HG03439 (cell line): ENCODE measurements around the gene CHP1.
"Not testable (repeated sequence)": the region's sequence is repeated elsewhere in the genome, so short reads cannot be mapped to it uniquely, and the experiment has no call there.

Experiments used
- ATAC-seq: cut with Tn5 transposase; IDR thresholded peaks from one replicate; pipeline ENCODE4 v1.9.1; 2021; ENCODE audit warnings: mild to moderate bottlenecking, moderate library complexity; ENCODE audit not compliant: unreplicated experiment

CHP1 gene

GRCh38 chr15:41256103-41256502 lies 25.0 kb downstream of the CHP1 start:
- no peak for ATAC-seq

DNA sequence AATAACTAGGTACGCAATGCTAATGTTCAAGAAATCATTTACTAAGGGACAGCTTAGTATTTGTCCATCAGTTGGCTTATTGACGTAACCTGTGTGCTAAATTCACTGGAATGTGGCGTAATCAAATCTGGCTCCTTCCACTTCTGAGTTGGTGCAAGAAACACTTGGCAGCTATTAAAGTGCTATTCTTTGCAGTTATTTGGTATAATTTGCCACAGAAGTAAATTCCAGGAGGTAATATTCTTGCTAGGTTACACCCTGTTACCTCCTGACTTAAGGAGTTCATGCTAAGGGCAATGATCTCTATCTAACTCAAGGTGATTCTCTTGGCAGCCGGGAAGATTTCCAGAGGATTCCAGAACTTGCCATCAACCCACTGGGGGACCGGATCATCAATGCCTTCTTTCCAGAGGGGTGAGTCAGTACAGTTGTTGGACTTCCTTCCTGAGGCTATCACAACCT lies 25.5 kb downstream of the CHP1 start:
- no peak for ATAC-seq

- ATAC-seq: no peak
These were observed 27.8 kb downstream of the CHP1 start for GRCh38 chr15:41258750-41259471.

GRCh38 chr15:41259546-41260189 lies 28.6 kb downstream of the CHP1 start:
- no peak for ATAC-seq

DNA sequence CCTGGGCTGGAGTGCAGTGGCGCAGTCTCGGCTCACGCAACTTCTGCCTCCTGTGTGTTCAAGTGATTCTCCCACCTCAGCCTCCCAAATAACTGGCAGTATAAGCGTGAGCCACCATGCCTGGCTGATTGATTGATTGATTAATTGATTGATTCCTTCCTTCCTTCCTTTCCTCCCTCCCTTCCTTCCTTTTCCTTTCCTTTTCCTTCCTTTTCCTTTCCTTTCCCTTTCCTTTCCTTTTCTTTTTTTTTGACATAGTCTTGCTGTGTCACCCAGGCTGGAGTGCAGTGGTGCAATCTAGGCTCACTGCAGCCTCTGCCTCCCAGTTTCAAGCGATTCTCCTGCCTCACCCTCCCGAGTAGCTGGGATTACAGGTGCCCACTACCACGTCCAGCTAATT lies 29.9 kb downstream of the CHP1 start:
- not testable (repeated sequence) for ATAC-seq

DNA sequence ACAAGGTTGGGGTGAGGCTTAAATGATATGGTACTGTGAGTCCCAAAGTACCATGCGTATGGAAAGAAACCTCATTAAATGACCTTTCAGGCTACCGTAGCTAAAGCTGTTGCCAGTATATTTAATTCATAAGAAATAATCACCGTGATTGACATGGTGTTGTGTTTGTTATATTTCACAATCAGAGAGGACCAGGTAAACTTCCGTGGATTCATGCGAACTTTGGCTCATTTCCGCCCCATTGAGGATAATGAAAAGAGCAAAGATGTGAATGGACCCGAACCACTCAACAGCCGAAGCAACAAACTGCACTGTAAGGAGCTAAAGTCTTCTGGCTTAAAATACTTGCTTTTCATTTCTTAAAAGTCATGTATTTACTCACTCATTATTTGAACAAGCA lies 31.5 kb downstream of the CHP1 start:
- no peak for ATAC-seq

DNA sequence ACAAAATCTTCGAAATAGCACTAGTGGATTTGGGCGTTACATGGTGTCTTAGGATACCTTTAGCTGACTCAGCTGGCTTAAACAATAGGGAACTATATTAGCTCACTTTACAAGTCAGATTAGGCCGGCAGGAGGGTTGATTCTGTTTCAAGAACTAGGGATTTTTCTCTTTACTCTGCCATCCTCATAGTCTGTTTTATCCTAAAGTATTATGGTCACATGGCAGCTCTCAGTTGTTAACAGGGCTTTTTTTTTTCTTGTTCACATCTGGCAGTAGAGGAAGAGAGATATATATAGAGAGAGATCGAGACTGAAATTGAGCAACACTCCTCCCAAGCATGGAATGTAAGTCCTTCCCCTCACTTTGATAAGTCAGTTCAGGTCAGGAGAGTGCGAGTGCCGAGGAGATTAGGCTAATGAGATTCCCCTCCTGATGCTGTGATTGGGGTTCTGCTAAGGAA lies 32.9 kb downstream of the CHP1 start:
- ATAC-seq: no peak

DNA sequence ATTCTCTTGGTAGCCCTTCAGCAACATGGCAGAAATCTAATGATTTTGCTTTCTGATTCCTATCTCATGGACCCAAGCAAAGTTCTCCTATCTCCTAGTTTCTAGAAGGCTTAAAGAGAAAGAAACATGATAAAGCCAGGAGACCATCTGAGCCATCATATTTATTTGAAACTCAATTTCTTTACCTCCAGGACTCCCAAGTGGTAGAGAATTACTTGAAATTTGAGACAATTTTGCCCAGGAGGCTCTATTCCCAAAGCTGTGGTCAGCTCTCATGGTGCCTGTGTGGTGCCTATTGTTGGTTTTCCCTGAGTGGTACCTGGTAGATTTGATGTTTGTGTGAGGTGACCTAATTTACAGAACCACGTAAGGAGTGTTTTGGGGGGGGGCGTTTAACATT lies 38.8 kb downstream of the CHP1 start:
- ATAC-seq: no peak

GRCh38 chr15:41276831-41277230 lies 45.8 kb downstream of the CHP1 start:
- no peak for ATAC-seq

DNA sequence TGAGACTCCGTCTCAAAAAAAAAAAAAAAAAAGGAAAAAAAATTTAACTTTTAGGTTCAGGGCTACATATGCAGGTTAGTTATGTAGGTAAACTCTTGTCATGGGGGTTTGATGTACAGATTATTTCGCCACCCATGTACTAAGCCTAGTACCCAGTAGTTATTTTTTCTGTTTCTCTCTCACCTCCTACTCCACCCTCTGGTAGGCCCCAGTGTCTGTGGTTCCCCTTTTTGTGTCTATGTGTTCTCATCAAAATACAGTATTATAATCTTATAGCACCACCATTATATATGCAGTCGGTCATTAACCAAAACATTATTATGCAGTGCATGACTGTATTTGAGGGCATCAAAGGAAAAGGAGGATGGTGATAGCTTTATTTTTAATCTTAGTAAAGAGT lies 47.3 kb downstream of the CHP1 start:
- ATAC-seq: no peak

- ATAC-seq: no peak
These were observed 48.6 kb downstream of the CHP1 start for GRCh38 chr15:41279535-41280283.

GRCh38 chr15:41281236-41281635 lies 50.2 kb downstream of the CHP1 start:
- ATAC-seq: no peak

- ATAC-seq: not testable (repeated sequence)
These were observed 51.4 kb downstream of the CHP1 start for GRCh38 chr15:41282436-41282835.

GRCh38 chr15:41282980-41283652 lies 52.0 kb downstream of the CHP1 start:
- ATAC-seq: not testable (repeated sequence)

GRCh38 chr15:41283653-41284426 lies 52.8 kb downstream of the CHP1 start:
- ATAC-seq: peak; percentile 95

DNA sequence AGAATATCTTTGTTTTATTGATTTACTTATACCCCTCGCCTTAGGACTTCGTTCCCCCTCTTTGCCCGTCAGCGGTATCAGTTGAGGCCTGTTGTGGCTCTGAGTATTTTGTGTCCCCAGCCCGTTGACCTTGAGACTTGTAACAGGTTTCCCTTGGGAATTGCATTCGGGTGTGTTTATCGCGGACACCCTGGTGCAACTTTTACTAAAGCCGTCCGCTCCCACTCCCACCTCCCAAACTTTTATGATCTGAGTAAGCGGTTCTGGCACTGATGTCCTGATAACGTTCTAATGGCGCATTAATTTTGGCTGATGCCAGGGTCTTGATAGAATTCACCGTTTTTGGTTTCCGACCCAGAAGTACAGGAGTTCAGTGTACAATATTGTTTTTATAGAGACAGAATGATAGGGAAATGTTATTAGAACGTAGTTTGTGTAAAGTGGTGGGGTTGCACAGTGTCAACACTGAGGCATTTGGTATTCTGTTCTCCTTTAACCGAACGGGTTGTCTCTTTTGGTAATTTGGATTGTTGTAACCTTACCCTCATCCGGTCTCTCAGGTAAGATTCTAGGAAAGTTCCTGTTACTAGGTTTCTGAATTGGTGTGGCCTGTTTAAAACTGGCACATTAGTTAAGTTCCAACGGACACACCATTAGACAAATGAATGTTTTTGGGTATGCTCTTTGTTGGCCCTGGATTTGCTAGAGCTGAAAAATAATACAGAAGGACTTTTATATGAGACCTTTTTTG lies 53.5 kb downstream of the CHP1 start:
- ATAC-seq: no peak

DNA sequence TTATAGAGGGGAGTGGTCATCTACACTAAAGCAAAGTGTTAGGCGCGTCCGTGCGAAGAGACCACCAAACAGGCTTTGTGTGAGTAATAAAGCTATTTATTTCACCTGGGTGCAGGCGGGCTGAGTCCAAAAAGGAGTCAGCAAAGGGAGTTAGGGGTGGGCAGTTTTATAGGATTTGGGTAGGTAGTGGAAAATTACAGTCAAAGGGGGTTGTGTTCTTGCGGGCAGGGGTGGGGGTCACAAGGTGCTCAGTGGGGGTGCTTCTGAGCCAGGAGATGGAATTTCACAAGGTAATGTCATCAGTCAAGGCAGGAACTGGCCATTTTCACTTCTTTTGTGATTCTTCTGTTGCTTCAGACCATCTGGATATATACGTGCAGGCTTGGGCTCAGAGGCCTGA lies 54.2 kb downstream of the CHP1 start:
- ATAC-seq: no peak

DNA sequence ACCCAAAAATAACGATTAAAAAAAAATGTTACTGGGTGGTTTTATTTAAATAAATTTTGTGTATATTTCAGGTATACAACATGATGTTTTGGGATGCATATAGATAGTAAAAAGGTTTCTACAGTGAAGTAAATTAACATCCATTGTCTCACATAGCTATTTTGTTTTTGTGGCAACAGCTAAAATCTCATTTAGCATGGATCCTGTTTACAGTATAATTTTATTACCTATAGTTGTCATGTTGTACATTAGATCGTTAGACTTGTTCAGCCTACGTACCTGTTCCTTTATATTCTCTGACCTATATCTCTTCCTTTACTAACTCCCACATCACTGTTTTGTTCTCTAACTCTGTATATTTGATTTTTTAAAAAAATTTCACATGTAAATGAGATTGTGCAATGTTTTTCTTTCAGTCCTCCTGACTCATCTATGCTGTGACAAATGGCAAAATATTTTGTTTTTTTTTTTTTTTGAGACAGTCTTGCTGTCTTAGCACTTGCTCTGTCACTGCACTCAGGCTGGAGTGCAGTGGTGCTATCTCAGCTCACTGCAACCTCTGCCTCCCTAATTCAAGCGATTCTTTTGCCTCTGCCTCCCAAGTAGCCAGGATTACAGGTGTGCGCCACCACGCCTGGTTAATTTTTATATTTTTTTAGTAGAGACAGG lies 55.7 kb downstream of the CHP1 start:
- ATAC-seq: no peak

GRCh38 chr15:41288464-41288863 lies 57.4 kb downstream of the CHP1 start:
- no peak for ATAC-seq
